Prostate gland (tissue), 2 donors: Measurements from ENCODE around the gene MYL1. TPM values are rescaled to one million over a fixed set of nuclear protein-coding genes. Genes with fewer than 3 reads are reported as not detected.

Experiments used
- DNase-seq: peaks from one replicate; pipeline ENCODE4 v3.0.0-alpha.2; 2019; ENCODE audit warnings: low spot score
- H3K27ac ChIP-seq, 2 donors: fragments of 200-600 bp; sonication (generic); 2 replicates each; pipeline ENCODE4 v1.5.1; 2017 to 2019
- H3K27me3 ChIP-seq: fragments of 200-600 bp; sonication (generic); replicated peaks from 2 replicates; pipeline ENCODE4 v1.5.1; 2019; ENCODE audit not compliant: insufficient read depth
- H3K36me3 ChIP-seq, 2 donors: fragments of 200-600 bp; sonication (generic); 1 replicate in 1 of 2; 2 replicates in 1 of 2; pipeline versions ENCODE4 v1.5.1 to v1.8.1; 2017 to 2019
- H3K4me1 ChIP-seq: fragments of 200-600 bp; sonication (generic); replicated peaks from 2 replicates; pipeline ENCODE4 v1.5.1; 2019
- H3K4me3 ChIP-seq, 2 donors: fragments of 200-600 bp; sonication (generic); 2 replicates each; pipeline ENCODE4 v1.5.1; 2017 to 2019
- H3K9me3 ChIP-seq: fragments of 200-600 bp; sonication (generic); 2 replicates; pipeline ENCODE4 v1.5.1; 2017
- CTCF ChIP-seq, 4 experiments: fragments of 200-600 bp in 2 of 4; fragments of 450-650 bp in 2 of 4; sonication (generic) in 2 of 4; IDR thresholded peaks; 1 replicate in 3 of 4; 2 replicates in 1 of 4; pipeline ENCODE4 v1.5.1; 2016 to 2019; ENCODE audit warnings: antibody characterized with exemption in 4 of 4, mild to moderate bottlenecking in 2 of 4, moderate library complexity in 2 of 4
- POLR2A ChIP-seq: fragments of 450-650 bp; IDR thresholded peaks from one replicate; pipeline ENCODE4 v1.6.1; 2016; ENCODE audit warnings: antibody characterized with exemption, mild to moderate bottlenecking
- POLR2AphosphoS5 ChIP-seq: sonication (generic); formaldehyde crosslinking; IDR thresholded peaks from one replicate; pipeline ENCODE4 v1.6.1; 2017; ENCODE audit warnings: antibody characterized with exemption
- WGBS: methylation state at CpG from one replicate; pipeline ENCODE4 v1.1.5; 2018; 5-methylcytosine and 5-hydroxymethylcytosine counted together
- intact Hi-C: fragments of 100-400 bp; cut with DNase I; formaldehyde crosslinking; loops from one replicate; pipeline ENCODE4 v1.14.2; 2022
- total RNA-seq, 2 donors: library from RNA; depleted of rRNA; stranded (reverse); fragments of >200 nt; gene quantifications; one replicate each; pipeline ENCODE4 v1.1.0, GENCODE V29; 2016

MYL1 gene
- total RNA-seq, 2 donors from 2014 or later = 21.9 TPM; not detected in 1

- DNase-seq = no peak
- Histone ChIP-seq H3K4me3 (no peak overlapping the region), H3K4me1 (no peaks in the 10 kb centered on the region), H3K27ac (no peak overlapping the region), H3K9me3 (no peaks in the 10 kb centered on the region), H3K27me3 (no peaks in the 10 kb centered on the region), H3K36me3 (no peaks in the 10 kb centered on the region)
- intact Hi-C loops = no loop called here
- TF ChIP-seq POLR2A (no peak), POLR2AphosphoS5 (no peak), CTCF (IDR thresholded peaks at IDR 0.05) (no peak)
- 65% methylated on average over 2 of the region's 2 CpGs for WGBS
Observed at GRCh38 chr2:210318486-210318885, 3.5 kb upstream of the MYL1 start.

GRCh38 chr2:210310550-210310949 lies 4.4 kb downstream of the MYL1 start:
- 0% methylated on average over 1 of the region's 1 CpG for WGBS
- TF ChIP-seq POLR2AphosphoS5 (no peak), CTCF (IDR thresholded peaks at IDR 0.05) (no peak), POLR2A (no peak)
- H3K27ac ChIP-seq = no peak overlapping the region
- intact Hi-C loops = no loop called here
- no peak overlapping the region for H3K4me3 ChIP-seq
- no peaks in the 10 kb centered on the region for H3K27me3 ChIP-seq
- DNase-seq = no peak
- H3K36me3 ChIP-seq = no peaks in the 10 kb centered on the region
- no peaks in the 10 kb centered on the region for H3K4me1 ChIP-seq
- H3K9me3 ChIP-seq = no peaks in the 10 kb centered on the region

GRCh38 chr2:210309548-210310233 lies 5.3 kb downstream of the MYL1 start:
- intact Hi-C loops = no loop called here
- H3K9me3 ChIP-seq = no peaks in the 10 kb centered on the region
- no peaks in the 10 kb centered on the region for H3K36me3 ChIP-seq
- DNase-seq = no peak
- WGBS = 11% methylated on average over 1 of the region's 1 CpG
- H3K4me1 ChIP-seq = no peaks in the 10 kb centered on the region
- H3K27me3 ChIP-seq = no peaks in the 10 kb centered on the region
- H3K27ac ChIP-seq = no peak overlapping the region
- TF ChIP-seq CTCF (IDR thresholded peaks at IDR 0.05) = no peak
- TF ChIP-seq POLR2A = no peak
- no peak for TF ChIP-seq POLR2AphosphoS5
- H3K4me3 ChIP-seq = no peak overlapping the region

- DNase-seq = no peak
- H3K27ac ChIP-seq = no peak overlapping the region
- H3K4me1 ChIP-seq = no peaks in the 10 kb centered on the region
- no peaks in the 10 kb centered on the region for H3K27me3 ChIP-seq
- no peaks in the 10 kb centered on the region for H3K36me3 ChIP-seq
- WGBS = 81% methylated on average over 3 of the region's 3 CpGs
- no peaks in the 10 kb centered on the region for H3K9me3 ChIP-seq
- no peak overlapping the region for H3K4me3 ChIP-seq
- intact Hi-C loops = no loop called here
- no peak for TF ChIP-seq POLR2AphosphoS5
- TF ChIP-seq CTCF (IDR thresholded peaks at IDR 0.05) = no peak
- no peak for TF ChIP-seq POLR2A
Observed at GRCh38 chr2:210303498-210303897, 11.5 kb downstream of the MYL1 start.

- H3K36me3 ChIP-seq = no peaks in the 10 kb centered on the region
- no peak for TF ChIP-seq CTCF (IDR thresholded peaks at IDR 0.05)
- TF ChIP-seq POLR2AphosphoS5 = no peak
- TF ChIP-seq POLR2A = no peak
- no peak overlapping the region for H3K4me3 ChIP-seq
- no peaks in the 10 kb centered on the region for H3K27me3 ChIP-seq
- H3K27ac ChIP-seq = no peak overlapping the region
- intact Hi-C loops = no loop called here
- no peaks in the 10 kb centered on the region for H3K4me1 ChIP-seq
- DNase-seq = no peak
- WGBS = 64% methylated on average over 3 of the region's 3 CpGs
- no peaks in the 10 kb centered on the region for H3K9me3 ChIP-seq
Observed at GRCh38 chr2:210302326-210302725, 12.6 kb downstream of the MYL1 start.
